ENCODE data around the gene PAPPA2.
"Not testable (repeated sequence)": the region's sequence is repeated elsewhere in the genome, so short reads cannot be mapped to it uniquely, and the experiment has no call there.

PAPPA2 gene

DNA sequence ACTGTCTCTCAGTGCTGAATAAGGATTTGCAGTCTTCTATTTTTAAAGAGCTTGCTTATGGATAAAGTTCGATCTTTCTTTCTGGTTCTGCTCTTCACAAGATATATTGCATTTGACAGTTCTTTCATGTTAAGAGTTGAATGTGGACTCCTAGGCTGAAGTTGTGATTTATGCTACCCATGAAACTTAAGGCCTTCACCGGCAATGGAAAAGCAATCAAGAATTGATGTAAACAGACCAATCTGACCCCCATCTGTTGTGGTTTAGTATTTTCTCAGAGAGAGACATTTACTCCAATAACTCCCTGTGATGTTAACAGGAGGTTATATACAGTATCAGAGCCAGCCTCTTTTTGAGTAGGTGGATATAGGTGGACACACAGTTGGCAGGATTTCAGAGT lies 165.8 kb downstream of the PAPPA2 start:
- no peaks in the 10 kb centered on the region for H3K9me3 ChIP-seq (ENCODE audit: insufficient read depth, low read length)

DNA sequence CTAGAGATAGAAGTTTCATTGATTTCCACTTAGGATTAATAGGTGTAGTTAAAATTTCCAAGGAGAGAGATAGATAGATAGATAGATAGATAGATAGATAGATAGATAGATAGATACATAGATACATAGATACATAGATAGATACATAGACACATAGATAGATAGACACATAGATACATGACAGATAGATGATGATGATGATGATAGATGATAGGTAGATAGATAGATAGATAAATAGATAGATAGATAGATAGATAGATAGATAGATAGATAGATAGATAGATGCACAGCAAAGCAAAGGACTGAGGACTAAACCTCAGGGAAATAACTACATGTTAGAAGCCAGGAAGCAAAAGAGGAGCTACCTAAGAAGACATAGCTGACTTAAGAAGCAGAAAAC lies 171.8 kb downstream of the PAPPA2 start:
- not testable (repeated sequence) for H3K4me3 ChIP-seq (ENCODE audit: low read length); H3K79me2 ChIP-seq (ENCODE audit: low read length)

More for the DNA sequence above, 165.8 kb downstream of the PAPPA2 start:
- Histone ChIP-seq H3K79me2 (ENCODE audit: low read length) (no peaks in the 10 kb centered on the region), H4K20me1 (ENCODE audit: insufficient read depth, low read length) (no peaks in the 10 kb centered on the region), H3K27me3 (ENCODE audit: low read depth, low read length) (no peaks in the 10 kb centered on the region), H3K27ac (ENCODE audit: low read length) (no peak overlapping the region), H3K9ac (ENCODE audit: low read length) (no peak overlapping the region), H3K4me1 (ENCODE audit: low read length) (no peaks in the 10 kb centered on the region), H3K4me3 (ENCODE audit: low read length) (no peak overlapping the region), H3K36me3 (replicated peaks; ENCODE audit: low read depth, low read length) (no peaks in the 10 kb centered on the region), H3K4me2 (ENCODE audit: low read length) (no peak overlapping the region), H2AFZ (ENCODE audit: low read depth, low read length) (no peak overlapping the region)
- no peak for TF ChIP-seq EZH2phosphoT487 (IDR thresholded peaks at IDR 0.05; ENCODE audit: low read depth)
- TF ChIP-seq CTCF (IDR thresholded peaks at IDR 0.05; ENCODE audit: low read depth, low read length): no peak

GRCh38 chr1:176638713-176639526 lies 175.9 kb downstream of the PAPPA2 start:
- Histone ChIP-seq H4K20me1 (ENCODE audit: insufficient read depth, low read length) (no peaks in the 10 kb centered on the region), H3K4me2 (ENCODE audit: low read length) (no peak overlapping the region), H3K4me3 (ENCODE audit: low read length) (no peak overlapping the region), H3K9ac (ENCODE audit: low read length) (no peak overlapping the region), H3K36me3 (replicated peaks; ENCODE audit: low read depth, low read length) (no peaks in the 10 kb centered on the region), H3K9me3 (ENCODE audit: insufficient read depth, low read length) (no peaks in the 10 kb centered on the region), H3K27ac (ENCODE audit: low read length) (no peak overlapping the region), H3K79me2 (ENCODE audit: low read length) (no peaks in the 10 kb centered on the region), H3K27me3 (ENCODE audit: low read depth, low read length) (peaks cover 10% of the 10 kb centered on the region; the same call in 1 of the 2 replicates), H2AFZ (ENCODE audit: low read depth, low read length) (no peak overlapping the region), H3K4me1 (ENCODE audit: low read length) (no peaks in the 10 kb centered on the region)
- no peak for TF ChIP-seq EZH2phosphoT487 (IDR thresholded peaks at IDR 0.05; ENCODE audit: low read depth)
- no peak for TF ChIP-seq CTCF (IDR thresholded peaks at IDR 0.05; ENCODE audit: low read depth, low read length)

More for the DNA sequence above, 171.8 kb downstream of the PAPPA2 start:
- H3K4me2 ChIP-seq (ENCODE audit: low read length); H3K9me3 ChIP-seq (ENCODE audit: insufficient read depth, low read length); H3K36me3 ChIP-seq (replicated peaks; ENCODE audit: low read depth, low read length); H3K27me3 ChIP-seq (ENCODE audit: low read depth, low read length); H3K9ac ChIP-seq (ENCODE audit: low read length); H3K4me1 ChIP-seq (ENCODE audit: low read length); H4K20me1 ChIP-seq (ENCODE audit: insufficient read depth, low read length); H3K27ac ChIP-seq (ENCODE audit: low read length); H2AFZ ChIP-seq (ENCODE audit: low read depth, low read length): not testable (repeated sequence)

DNA sequence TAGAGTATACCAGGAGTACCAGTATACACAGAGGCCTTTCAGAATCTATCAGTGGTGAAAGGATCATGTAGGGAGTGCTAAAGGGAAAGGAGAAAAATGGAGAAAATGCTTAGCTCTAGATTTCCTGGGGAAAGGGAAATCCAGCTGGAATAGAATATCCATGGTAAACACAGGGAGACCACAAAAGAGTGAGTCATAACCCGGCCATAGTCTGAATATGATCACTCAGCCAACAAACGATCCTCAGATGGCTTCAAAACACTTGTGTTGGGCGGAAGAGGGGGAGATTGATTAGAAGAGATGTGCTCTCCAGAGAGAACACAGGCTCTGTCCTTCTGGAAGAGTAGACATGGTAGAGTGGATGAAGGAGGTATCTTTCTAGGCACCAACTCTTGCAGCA lies 180.6 kb downstream of the PAPPA2 start:
- H2AFZ ChIP-seq (ENCODE audit: low read depth, low read length): no peak overlapping the region
- H3K4me2 ChIP-seq (ENCODE audit: low read length): no peak overlapping the region
- no peak for TF ChIP-seq CTCF (IDR thresholded peaks at IDR 0.05; ENCODE audit: low read depth, low read length)
- TF ChIP-seq EZH2phosphoT487 (IDR thresholded peaks at IDR 0.05; ENCODE audit: low read depth): no peak
- H3K27me3 ChIP-seq (ENCODE audit: low read depth, low read length): peaks cover 18% of the 10 kb centered on the region
- H3K4me1 ChIP-seq (ENCODE audit: low read length): no peaks in the 10 kb centered on the region
- no peaks in the 10 kb centered on the region for H3K79me2 ChIP-seq (ENCODE audit: low read length)
- H4K20me1 ChIP-seq (ENCODE audit: insufficient read depth, low read length): no peaks in the 10 kb centered on the region
- no peak overlapping the region for H3K27ac ChIP-seq (ENCODE audit: low read length)
- H3K9ac ChIP-seq (ENCODE audit: low read length): no peak overlapping the region
- H3K36me3 ChIP-seq (replicated peaks; ENCODE audit: low read depth, low read length): no peaks in the 10 kb centered on the region
- no peak overlapping the region for H3K4me3 ChIP-seq (ENCODE audit: low read length)
- H3K9me3 ChIP-seq (ENCODE audit: insufficient read depth, low read length): peaks cover 3% of the 10 kb centered on the region; the same call in 1 of the 2 replicates

Data from OCI-LY3 (cell line).